Measurements from ENCODE around the gene SDK2.

SDK2 gene

DNA sequence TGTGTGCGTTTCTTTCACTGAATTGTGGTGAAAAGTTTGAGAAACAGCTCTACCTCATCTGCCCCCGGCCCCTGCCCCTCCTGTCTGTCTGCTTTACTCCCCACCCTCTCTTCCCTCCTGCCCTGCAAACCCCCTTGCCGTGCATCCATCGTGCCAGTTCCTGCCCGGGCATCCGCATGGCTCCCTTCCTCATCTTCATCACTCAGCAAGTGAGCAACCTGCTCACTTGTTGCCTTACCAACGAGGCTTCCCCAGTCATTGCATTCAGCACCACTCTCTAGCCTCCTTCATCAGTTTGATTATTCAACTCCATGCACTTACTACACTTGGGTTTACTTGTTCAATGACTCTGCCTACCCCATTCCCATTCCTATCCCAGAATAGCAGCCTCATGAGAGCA lies 34.8 kb upstream of the SDK2 start:
- Histone ChIP-seq H3K9me3 (ENCODE audit: control insufficient read depth in 1 of 2, low read length in 2 of 2) (peaks cover 0 to 19% of the 10 kb centered on the region in 2 donors), H3K4me3 (ENCODE audit: low read depth in 1 of 2, low read length in 2 of 2) (no peak overlapping the region), H3K27me3 (ENCODE audit: low read depth, low read length) (no peaks in the 10 kb centered on the region), H3K4me1 (ENCODE audit: control insufficient read depth in 1 of 2, insufficient read depth in 2 of 2, low read length in 2 of 2) (no peaks in the 10 kb centered on the region), H3K36me3 (ENCODE audit: control insufficient read depth in 1 of 2, insufficient read depth in 2 of 2, low read length in 2 of 2) (no peaks in the 10 kb centered on the region), H3K27ac (ENCODE audit: low read length) (no peak overlapping the region)

DNA sequence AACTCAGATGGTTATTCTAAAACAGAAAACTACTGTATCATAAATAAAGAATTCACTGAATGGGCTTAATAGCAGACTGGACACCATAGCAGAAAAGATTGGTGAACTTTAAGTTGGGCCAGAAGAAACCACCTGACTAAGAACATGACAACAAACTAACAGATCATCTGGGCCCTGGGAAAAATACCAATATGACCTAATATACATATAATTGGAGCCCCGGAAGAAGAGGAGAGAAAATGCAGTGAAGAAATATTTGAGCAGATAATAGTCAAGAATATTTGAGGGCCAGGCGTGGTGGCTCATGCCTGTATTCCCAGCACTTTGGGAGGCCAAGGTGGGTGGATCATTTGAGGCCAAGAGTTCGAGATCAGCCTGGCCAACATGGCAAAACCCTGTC lies 25.5 kb upstream of the SDK2 start:
- H3K27ac ChIP-seq (ENCODE audit: low read length), result no peak overlapping the region
- no peaks in the 10 kb centered on the region for H3K36me3 ChIP-seq (ENCODE audit: control insufficient read depth in 1 of 2, insufficient read depth in 2 of 2, low read length in 2 of 2)
- H3K27me3 ChIP-seq (ENCODE audit: low read depth, low read length), result no peaks in the 10 kb centered on the region
- H3K4me3 ChIP-seq (ENCODE audit: low read depth in 1 of 2, low read length in 2 of 2), result no peak overlapping the region
- peaks cover 0 to 3% of the 10 kb centered on the region in 2 donors for H3K9me3 ChIP-seq (ENCODE audit: control insufficient read depth in 1 of 2, low read length in 2 of 2)
- no peaks in the 10 kb centered on the region for H3K4me1 ChIP-seq (ENCODE audit: control insufficient read depth in 1 of 2, insufficient read depth in 2 of 2, low read length in 2 of 2)

DNA sequence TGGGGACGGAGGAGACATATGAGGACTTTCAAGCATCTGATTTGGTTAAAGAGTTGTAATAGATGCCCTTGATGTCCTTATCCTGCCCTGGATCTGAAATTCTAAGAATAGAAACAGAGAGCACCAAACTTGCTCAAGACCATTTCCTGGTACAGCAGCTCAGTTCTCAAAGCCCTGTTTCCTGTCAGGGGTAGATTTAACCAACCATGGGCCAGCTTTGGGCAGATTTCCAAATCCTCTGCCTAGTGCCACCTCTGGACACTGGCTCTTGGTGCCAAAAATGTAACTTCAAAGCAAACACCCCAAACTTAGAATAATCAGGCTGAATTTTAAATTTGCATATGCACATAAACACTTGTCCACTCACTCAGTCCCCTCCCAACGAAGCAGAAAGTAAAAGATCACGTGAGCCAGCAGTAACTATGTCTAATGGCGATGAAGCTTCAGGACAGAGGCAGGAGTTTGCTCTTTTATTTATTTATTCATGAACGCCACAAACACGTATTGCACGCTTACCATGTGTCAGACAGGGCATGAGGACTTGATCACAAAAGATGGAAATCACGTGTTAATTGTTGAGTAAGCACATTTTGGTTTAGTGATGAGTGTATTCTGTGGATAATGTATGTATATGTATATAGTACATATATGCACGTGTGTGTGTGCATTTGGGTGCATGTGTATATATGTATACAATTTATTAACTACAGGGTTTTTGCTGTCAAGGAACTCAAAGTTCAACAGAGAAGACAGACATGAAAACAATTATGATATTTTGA lies 23.1 kb upstream of the SDK2 start:
- peaks cover 0 to 3% of the 10 kb centered on the region in 2 donors for H3K9me3 ChIP-seq (ENCODE audit: control insufficient read depth in 1 of 2, low read length in 2 of 2)
- H3K27ac ChIP-seq (ENCODE audit: low read length), result no peak overlapping the region
- no peaks in the 10 kb centered on the region for H3K27me3 ChIP-seq (ENCODE audit: low read depth, low read length)
- no peak overlapping the region for H3K4me3 ChIP-seq (ENCODE audit: low read depth in 1 of 2, low read length in 2 of 2)
- no peaks in the 10 kb centered on the region for H3K4me1 ChIP-seq (ENCODE audit: control insufficient read depth in 1 of 2, insufficient read depth in 2 of 2, low read length in 2 of 2)
- H3K36me3 ChIP-seq (ENCODE audit: control insufficient read depth in 1 of 2, insufficient read depth in 2 of 2, low read length in 2 of 2), result no peaks in the 10 kb centered on the region

DNA sequence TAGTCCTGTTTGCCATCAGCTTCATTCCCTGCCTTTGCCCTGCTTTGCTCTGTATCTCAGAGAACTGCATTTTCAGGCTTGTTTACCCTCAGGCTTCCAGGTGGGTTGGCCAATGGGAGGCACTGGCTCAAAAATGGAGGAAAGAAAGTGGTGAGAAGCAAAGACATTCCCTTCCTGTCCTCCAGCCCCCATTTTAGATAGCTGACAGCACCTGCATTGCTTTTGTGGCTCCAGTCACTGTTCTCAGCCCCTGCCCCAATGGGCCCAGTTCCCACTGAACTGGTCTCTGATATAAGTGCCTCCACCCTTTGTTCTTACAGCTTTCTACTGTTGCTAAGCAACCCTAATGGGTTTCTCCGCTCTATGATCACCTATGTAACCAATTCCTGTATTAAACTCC lies 19.4 kb upstream of the SDK2 start:
- Histone ChIP-seq H3K27me3 (ENCODE audit: low read depth, low read length) (no peaks in the 10 kb centered on the region), H3K27ac (ENCODE audit: low read length) (no peak overlapping the region), H3K4me3 (ENCODE audit: low read depth in 1 of 2, low read length in 2 of 2) (no peak overlapping the region), H3K4me1 (ENCODE audit: control insufficient read depth in 1 of 2, insufficient read depth in 2 of 2, low read length in 2 of 2) (no peaks in the 10 kb centered on the region), H3K36me3 (ENCODE audit: control insufficient read depth in 1 of 2, insufficient read depth in 2 of 2, low read length in 2 of 2) (no peaks in the 10 kb centered on the region), H3K9me3 (ENCODE audit: control insufficient read depth in 1 of 2, low read length in 2 of 2) (no peaks in the 10 kb centered on the region)

DNA sequence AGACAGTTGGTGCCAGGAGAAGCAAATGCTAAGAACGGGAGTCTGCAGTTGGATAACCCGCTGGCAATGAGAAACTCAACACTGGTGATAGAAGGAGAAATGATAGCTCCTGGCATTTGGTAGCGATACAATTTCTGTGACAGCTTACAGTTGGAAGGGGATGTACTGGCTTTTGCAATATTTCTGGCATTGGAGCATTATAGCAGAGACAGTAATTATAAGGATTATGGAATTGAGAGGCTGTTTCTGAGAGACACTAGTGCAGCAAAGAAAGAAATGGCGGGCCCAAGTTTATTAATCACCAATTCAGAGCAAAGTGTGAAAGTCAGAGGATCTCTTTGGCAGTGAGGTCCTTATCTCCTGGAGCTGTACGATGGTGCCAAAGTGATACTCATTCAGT lies 16.1 kb upstream of the SDK2 start:
- Histone ChIP-seq H3K36me3 (ENCODE audit: control insufficient read depth in 1 of 2, insufficient read depth in 2 of 2, low read length in 2 of 2) (no peaks in the 10 kb centered on the region), H3K4me3 (ENCODE audit: low read depth in 1 of 2, low read length in 2 of 2) (no peak overlapping the region), H3K27ac (ENCODE audit: low read length) (no peak overlapping the region), H3K9me3 (ENCODE audit: control insufficient read depth in 1 of 2, low read length in 2 of 2) (no peaks in the 10 kb centered on the region), H3K27me3 (ENCODE audit: low read depth, low read length) (no peaks in the 10 kb centered on the region), H3K4me1 (ENCODE audit: control insufficient read depth in 1 of 2, insufficient read depth in 2 of 2, low read length in 2 of 2) (no peaks in the 10 kb centered on the region)

DNA sequence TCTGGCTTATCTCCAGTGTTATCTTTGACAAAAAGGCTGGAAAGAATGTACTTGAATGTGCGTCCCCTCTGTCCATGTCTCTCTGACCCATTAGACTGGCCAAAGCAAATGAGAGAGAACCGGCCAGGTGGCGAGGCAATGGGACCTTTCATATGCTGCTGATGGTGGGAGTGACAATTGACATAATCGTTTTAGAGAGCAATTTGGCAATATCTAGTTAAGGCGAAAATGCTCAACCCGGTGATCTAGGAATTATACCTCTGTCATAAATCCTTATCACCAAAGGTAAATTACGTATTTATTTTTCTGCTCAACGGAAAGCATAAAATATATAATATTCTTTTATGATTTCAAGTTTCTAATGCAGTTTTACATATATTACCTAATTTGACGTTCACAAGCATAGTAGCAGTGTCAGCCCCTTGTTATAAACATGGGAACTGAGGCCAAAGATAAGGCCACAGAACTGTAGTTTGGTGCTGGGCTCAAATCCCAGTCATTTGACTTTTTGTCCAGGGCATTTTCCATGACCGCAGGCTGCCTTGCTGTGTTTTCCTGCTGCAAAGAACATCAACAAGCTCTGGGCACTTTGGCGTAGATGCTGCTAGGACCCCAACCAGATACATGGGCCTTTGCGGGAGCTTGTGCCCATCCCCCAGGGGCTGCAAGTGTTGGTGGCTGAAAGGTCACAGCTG lies 14.7 kb upstream of the SDK2 start:
- no peaks in the 10 kb centered on the region for H3K36me3 ChIP-seq (ENCODE audit: control insufficient read depth in 1 of 2, insufficient read depth in 2 of 2, low read length in 2 of 2)
- no peaks in the 10 kb centered on the region for H3K4me1 ChIP-seq (ENCODE audit: control insufficient read depth in 1 of 2, insufficient read depth in 2 of 2, low read length in 2 of 2)
- H3K27ac ChIP-seq (ENCODE audit: low read length), result no peak overlapping the region
- no peak overlapping the region for H3K4me3 ChIP-seq (ENCODE audit: low read depth in 1 of 2, low read length in 2 of 2)
- no peaks in the 10 kb centered on the region for H3K27me3 ChIP-seq (ENCODE audit: low read depth, low read length)
- peaks cover 3 to 6% of the 10 kb centered on the region in 2 donors for H3K9me3 ChIP-seq (ENCODE audit: control insufficient read depth in 1 of 2, low read length in 2 of 2)

DNA sequence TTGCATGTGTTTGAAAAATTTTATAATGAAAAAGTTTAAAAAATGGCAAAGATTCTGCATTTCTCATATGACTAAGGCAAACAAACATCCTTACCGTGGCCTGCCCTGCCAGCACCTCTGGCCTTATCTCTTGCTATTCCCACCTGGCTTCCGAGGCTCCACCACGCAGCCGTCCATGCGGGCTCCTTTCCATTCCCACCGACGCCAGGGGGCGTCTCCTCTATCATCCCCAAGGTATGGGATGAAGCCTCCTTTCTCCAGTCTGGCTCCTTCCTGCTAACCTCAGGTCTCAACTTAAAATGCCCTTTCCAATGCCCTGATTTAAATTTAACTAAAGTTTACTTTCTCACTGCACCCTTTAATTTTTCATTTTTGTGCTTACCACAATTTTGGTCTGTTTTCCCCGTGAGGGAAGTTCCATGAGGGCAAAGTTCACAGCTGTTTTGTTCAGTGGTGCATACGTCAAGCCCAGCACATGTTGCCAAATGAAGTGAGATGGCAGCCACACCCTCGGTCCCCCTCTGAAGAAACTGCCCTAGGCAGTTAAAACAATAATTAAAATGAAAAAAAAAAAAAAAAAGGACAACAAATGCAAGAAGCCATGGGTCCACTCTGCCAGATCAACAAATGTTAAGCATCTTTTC lies 13.3 kb upstream of the SDK2 start:
- H3K27ac ChIP-seq (ENCODE audit: low read length), result no peak overlapping the region
- H3K9me3 ChIP-seq (ENCODE audit: control insufficient read depth in 1 of 2, low read length in 2 of 2), result peaks cover 6 to 17% of the 10 kb centered on the region in 2 donors
- H3K4me1 ChIP-seq (ENCODE audit: control insufficient read depth in 1 of 2, insufficient read depth in 2 of 2, low read length in 2 of 2), result no peaks in the 10 kb centered on the region
- no peaks in the 10 kb centered on the region for H3K27me3 ChIP-seq (ENCODE audit: low read depth, low read length)
- no peaks in the 10 kb centered on the region for H3K36me3 ChIP-seq (ENCODE audit: control insufficient read depth in 1 of 2, insufficient read depth in 2 of 2, low read length in 2 of 2)
- H3K4me3 ChIP-seq (ENCODE audit: low read depth in 1 of 2, low read length in 2 of 2), result no peak overlapping the region

DNA sequence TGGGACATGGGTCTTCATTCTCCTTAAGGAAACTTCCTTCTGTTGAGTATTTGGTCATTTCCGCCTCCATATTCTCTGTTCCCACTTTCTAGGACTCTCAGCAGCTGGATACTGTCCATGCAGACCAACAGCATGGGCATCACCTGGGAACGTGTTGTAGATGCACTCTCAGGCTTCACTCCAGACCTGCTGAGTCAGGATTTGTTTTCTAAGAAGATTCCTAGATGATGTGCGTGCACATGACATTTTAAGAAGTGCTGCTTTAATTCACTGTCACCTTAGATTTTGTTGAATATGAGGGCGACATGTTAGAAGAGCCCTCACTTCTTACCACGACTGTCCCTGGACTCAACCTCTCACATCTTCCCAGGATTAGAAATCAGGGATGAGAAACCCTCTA lies 10.0 kb upstream of the SDK2 start:
- Histone ChIP-seq H3K9me3 (ENCODE audit: control insufficient read depth in 1 of 2, low read length in 2 of 2) (peaks cover 6 to 17% of the 10 kb centered on the region in 2 donors), H3K4me3 (ENCODE audit: low read depth in 1 of 2, low read length in 2 of 2) (no peak overlapping the region), H3K27me3 (ENCODE audit: low read depth, low read length) (peaks cover 5% of the 10 kb centered on the region), H3K27ac (ENCODE audit: low read length) (no peak overlapping the region), H3K36me3 (ENCODE audit: control insufficient read depth in 1 of 2, insufficient read depth in 2 of 2, low read length in 2 of 2) (no peaks in the 10 kb centered on the region), H3K4me1 (ENCODE audit: control insufficient read depth in 1 of 2, insufficient read depth in 2 of 2, low read length in 2 of 2) (no peaks in the 10 kb centered on the region)

DNA sequence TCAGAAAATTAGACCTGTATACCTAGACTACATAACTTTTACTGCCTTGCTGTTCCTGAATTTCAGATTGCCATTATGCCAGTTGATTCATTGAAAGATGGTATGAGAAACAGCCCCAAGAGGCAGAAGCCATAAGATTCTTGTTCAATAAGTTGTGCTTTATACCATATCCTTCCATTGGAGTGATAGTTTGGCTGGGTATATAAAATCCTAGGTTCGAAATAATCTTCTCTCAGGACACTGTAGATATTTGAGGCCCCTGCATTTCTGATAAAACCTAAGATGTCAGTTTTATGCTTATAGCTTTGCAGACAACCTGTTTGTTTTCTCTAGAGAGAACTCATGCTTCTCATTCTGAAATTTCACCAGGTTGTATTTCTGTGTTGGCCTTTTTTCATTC lies 9.6 kb upstream of the SDK2 start:
- Histone ChIP-seq H3K4me1 (ENCODE audit: control insufficient read depth in 1 of 2, insufficient read depth in 2 of 2, low read length in 2 of 2) (no peaks in the 10 kb centered on the region), H3K27ac (ENCODE audit: low read length) (no peak overlapping the region), H3K4me3 (ENCODE audit: low read depth in 1 of 2, low read length in 2 of 2) (no peak overlapping the region), H3K36me3 (ENCODE audit: control insufficient read depth in 1 of 2, insufficient read depth in 2 of 2, low read length in 2 of 2) (no peaks in the 10 kb centered on the region), H3K27me3 (ENCODE audit: low read depth, low read length) (peaks cover 5% of the 10 kb centered on the region), H3K9me3 (ENCODE audit: control insufficient read depth in 1 of 2, low read length in 2 of 2) (peaks cover 6 to 17% of the 10 kb centered on the region in 2 donors)

DNA sequence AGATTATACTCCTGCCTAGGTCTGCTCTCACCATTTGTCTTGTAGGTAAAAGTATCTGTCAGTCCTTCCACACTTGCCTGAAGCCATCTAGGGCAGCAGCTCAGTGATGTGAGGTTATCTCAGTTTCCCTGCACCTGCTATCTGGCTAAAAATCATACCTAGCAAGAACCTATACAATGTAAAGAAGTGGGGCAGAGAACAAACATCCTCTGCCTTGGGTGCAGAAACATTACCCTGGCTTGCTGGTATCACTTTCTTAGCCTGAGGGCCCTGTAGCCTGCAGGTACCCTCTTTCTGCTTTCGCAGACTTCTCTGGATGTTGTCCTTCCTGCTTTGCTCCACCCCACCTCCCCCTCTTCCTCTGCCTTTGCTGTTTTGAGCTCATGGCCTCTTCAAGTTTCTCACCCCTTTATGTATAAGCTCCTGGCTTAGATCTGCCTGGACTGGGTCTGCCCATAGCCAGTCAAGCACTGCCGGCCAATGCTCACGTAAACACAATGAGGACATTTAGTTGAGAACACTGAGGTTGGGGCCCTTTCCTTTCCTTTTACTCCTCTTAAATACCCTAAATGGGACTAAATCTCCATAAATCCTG lies 8.7 kb upstream of the SDK2 start:
- Histone ChIP-seq H3K27ac (ENCODE audit: low read length) (no peak overlapping the region), H3K4me3 (ENCODE audit: low read depth in 1 of 2, low read length in 2 of 2) (no peak overlapping the region), H3K4me1 (ENCODE audit: control insufficient read depth in 1 of 2, insufficient read depth in 2 of 2, low read length in 2 of 2) (no peaks in the 10 kb centered on the region), H3K9me3 (ENCODE audit: control insufficient read depth in 1 of 2, low read length in 2 of 2) (peaks cover 6 to 17% of the 10 kb centered on the region in 2 donors), H3K27me3 (ENCODE audit: low read depth, low read length) (peaks cover 14% of the 10 kb centered on the region), H3K36me3 (ENCODE audit: control insufficient read depth in 1 of 2, insufficient read depth in 2 of 2, low read length in 2 of 2) (no peaks in the 10 kb centered on the region)

DNA sequence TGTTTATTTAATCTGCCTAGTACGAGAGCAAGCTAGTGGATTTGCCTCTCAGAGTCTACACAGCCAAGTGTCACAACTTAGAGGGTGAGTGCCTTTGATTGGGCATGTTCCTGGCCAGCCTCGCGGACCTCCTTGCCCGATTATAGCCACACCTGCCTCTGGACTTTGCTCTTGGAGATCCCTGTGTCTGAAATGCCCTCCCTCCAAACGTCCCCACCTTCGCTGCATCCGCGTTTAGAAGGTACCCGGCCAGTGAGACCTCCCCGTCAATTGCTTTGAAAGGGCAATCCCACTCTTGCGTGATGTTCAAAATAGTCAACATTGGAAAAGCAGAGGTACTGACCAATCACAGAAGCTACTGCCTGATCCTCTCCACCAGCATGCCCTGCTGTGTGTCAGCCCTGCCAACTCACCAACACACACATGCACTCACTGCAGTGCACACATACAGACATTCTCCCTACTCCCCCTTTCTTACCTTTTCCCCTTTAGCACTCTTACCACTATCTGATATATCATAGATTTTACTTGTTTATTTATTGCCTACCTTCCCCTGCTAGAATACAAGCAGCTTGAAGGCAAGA lies 6.5 kb upstream of the SDK2 start:
- no peak overlapping the region for H3K4me3 ChIP-seq (ENCODE audit: low read depth in 1 of 2, low read length in 2 of 2)
- H3K27ac ChIP-seq (ENCODE audit: low read length), result no peak overlapping the region
- H3K36me3 ChIP-seq (ENCODE audit: control insufficient read depth in 1 of 2, insufficient read depth in 2 of 2, low read length in 2 of 2), result no peaks in the 10 kb centered on the region
- peaks cover 22% of the 10 kb centered on the region for H3K27me3 ChIP-seq (ENCODE audit: low read depth, low read length)
- H3K9me3 ChIP-seq (ENCODE audit: control insufficient read depth in 1 of 2, low read length in 2 of 2), result peaks cover 6 to 17% of the 10 kb centered on the region in 2 donors
- H3K4me1 ChIP-seq (ENCODE audit: control insufficient read depth in 1 of 2, insufficient read depth in 2 of 2, low read length in 2 of 2), result peaks cover 0 to under 1% of the 10 kb centered on the region in 2 donors

Measured in muscle layer of duodenum (tissue), 2 donors.